NCI-H82 (cell line): Measurements from ENCODE around the gene GZMM.

Source experiments
- DNase-seq: peaks from one replicate; lab custom pipeline; 2025; lab: John Stamatoyannopoulos, UW

GZMM gene

GRCh38 chr19:543910-544608 lies at the start of gene GZMM:
TSS of gene GZMM (plus strand) at chr19:544053. CDS start at chr19:544072, 19 bp downstream.
- no peak for DNase-seq

GRCh38 chr19:494171-495080 lies 49.4 kb upstream of the GZMM start:
- DNase-seq, result no peak

GRCh38 chr19:495081-495401 lies 48.8 kb upstream of the GZMM start:
- DNase-seq, result no peak

DNA sequence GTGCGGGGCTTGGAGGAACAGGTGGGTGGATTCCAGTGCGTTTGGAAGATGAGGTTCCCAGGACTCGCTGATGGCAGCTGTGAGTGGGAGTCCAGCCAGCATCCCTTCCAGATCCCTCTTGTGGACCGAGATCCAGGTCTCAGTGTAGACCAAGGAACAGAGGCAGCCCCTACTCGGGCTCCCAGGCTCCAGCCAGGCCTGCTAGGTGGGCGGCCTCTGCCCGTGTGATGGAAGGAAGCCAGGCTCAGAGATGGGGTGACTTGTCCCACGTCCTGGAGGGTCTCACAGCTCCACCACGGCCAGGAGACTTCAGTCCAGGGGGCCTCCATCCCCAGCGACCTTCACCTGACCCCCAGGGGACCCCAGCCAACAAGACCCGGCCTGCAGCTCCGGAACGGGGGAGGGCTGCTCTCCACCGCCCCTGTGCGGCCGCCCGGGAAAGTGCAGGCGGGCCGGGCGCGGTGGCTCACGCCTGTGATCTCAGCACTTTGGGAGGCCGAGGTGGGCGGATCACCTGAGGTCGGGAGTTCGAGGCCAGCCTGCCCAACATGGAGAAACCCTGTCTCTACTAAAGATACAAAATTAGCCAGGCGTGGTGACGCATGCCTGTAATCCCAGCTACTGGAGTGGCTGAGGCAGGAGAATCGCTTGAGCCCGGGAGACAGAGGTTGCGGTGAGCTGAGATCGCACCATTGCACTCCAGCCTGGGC lies 48.3 kb upstream of the GZMM start:
- DNase-seq, result peak; percentile 66

GRCh38 chr19:496112-496665 lies 47.7 kb upstream of the GZMM start, which contains the start of gene MADCAM1:
TSS of gene MADCAM1 (plus strand) at chr19:496486. CDS start at chr19:496500, 14 bp downstream.
- DNase-seq, result no peak

GRCh38 chr19:496986-497385 lies 46.9 kb upstream of the GZMM start:
- no peak for DNase-seq

DNA sequence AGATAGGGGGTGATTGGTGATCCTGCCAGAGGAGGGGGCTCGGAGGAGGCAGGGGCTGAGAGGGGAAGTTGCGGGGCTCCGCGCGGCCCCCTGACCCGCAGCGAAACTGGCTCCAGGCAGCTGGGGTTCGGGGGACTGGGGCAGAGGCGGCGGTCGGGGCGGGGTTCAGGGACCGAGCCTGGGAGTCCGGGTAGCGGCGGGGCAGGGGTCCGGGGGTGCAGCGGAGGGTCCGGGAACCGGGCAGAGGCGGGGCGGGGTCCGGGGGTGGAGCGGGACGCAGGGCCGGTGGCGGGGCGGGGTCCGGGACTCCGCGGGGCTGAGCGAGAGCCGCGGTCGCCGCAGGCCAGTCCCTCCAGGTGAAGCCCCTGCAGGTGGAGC lies 46.4 kb upstream of the GZMM start:
- DNase-seq, result no peak

DNA sequence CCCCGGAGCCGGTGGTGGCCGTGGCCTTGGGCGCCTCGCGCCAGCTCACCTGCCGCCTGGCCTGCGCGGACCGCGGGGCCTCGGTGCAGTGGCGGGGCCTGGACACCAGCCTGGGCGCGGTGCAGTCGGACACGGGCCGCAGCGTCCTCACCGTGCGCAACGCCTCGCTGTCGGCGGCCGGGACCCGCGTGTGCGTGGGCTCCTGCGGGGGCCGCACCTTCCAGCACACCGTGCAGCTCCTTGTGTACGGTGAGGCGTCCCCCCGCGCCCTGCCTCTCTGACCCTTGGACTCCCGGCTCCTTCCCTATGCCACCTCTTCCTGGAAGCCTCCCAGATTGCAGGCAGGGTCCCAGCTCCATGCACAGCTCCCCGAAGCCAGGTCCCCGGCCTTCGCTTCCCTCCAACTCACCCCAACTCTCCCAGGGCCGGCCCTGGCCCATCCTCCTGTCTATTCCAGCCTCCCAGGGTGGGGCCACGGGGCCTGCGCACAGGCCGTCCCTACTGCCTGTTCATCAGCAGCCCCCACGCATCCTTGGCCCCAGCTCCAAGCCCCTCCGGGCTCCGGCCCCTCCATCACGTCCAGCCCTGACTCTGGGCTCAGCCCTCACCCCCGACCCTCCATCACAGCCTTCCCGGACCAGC lies 45.9 kb upstream of the GZMM start:
- DNase-seq, result no peak

- no peak for DNase-seq
Observed at GRCh38 chr19:498511-498891, 45.4 kb upstream of the GZMM start.

DNA sequence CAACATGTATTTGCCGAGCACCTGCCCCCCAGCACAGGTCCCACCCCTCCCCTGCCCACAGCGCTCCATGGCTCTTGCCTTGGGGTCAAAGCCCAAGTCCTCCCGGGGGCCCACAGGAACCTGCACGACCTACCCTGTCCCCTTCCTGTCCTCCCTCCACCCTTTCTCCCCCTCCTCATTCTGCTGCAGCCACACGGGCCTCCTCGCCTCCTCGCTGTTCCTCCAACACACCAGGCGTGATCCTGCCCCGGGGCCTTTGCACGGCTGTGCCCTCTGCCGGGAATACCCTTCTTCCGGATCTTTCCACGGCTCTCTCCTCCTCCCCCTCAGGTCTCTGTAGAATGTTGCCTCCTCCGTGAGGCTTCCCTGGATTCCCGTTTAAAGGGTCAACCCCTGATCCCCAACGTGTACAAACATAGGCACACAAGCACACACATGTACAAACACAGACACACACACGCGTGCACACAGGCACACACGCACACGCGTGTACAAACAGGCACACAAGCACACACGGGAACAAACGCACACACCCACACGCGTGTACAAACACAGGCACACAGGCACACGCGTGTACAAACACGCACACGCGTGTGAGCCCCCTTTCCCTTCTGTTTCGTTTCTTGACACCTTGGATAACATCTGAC lies 44.8 kb upstream of the GZMM start:
- DNase-seq, result no peak

DNA sequence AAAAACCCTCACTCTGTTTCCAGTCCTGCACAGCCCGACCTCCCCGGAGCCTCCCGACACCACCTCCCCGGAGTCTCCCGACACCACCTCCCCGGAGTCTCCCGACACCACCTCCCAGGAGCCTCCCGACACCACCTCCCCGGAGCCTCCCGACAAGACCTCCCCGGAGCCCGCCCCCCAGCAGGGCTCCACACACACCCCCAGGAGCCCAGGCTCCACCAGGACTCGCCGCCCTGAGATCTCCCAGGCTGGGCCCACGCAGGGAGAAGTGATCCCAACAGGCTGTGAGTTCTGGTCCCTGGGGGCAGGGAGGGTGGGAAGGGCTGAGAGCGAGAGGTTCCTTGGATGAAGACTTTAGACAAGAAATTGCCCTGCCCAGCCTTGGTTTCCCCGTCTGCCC lies 42.2 kb upstream of the GZMM start:
- DNase-seq, result no peak

DNA sequence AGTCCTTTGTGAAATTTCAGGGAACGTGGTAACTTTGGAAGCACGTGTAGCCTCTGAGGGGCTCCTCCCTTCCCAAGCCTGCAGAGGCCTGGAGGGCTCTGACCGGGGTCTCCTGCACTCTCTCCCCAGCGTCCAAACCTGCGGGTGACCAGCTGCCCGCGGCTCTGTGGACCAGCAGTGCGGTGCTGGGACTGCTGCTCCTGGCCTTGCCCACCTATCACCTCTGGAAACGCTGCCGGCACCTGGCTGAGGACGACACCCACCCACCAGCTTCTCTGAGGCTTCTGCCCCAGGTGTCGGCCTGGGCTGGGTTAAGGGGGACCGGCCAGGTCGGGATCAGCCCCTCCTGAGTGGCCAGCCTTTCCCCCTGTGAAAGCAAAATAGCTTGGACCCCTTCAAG lies 39.2 kb upstream of the GZMM start:
- DNase-seq, result no peak

GRCh38 chr19:506404-507285 lies 37.2 kb upstream of the GZMM start:
- DNase-seq, result peak; percentile 99

DNA sequence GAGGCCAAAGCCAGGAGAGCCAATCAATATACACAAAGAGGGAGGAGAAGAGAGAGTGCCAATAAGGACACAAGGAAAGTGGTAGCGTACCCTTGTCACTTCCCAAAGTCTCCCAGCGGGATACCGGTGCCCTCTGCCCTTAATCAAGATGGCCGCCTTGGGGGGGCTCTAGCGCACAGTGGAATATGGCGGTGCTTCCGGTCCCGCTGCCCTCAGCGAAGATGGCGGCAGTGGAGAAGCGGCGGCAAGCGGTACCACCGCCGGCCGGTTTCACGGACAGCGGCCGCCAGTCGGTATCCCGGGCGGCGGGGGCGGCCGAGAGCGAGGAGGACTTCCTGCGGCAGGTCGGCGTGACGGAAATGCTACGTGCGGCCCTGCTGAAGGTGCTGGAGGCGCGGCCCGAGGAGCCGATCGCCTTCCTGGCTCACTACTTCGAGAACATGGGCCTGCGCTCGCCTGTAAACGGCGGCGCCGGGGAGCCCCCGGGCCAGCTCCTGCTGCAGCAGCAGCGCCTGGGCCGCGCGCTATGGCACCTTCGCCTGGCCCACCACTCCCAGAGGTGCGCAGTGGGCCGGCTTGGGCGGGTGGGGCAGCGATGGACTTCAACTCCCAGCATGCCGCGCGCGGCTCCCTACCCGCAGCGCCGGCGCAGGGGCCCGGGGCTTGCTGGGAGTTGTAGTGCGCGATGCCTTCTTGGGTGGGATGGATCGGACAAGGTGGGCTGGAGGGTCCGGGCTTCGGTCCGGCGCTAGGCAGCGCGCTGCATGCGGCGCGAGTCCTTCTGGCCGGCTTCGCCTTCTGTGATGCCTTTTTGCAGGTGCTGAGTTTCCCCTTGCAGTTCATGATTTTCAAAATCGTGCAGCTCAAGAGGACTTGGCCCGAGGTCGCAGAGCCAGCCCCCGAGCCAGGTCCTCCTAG lies 36.3 kb upstream of the GZMM start, which contains the start of gene TPGS1:
TPGS1 (plus strand) TSS at position 212 of the 918 bp plus-strand sequence; CDS start at position 222, 10 bp downstream.
- peak; percentile 83 for DNase-seq

DNA sequence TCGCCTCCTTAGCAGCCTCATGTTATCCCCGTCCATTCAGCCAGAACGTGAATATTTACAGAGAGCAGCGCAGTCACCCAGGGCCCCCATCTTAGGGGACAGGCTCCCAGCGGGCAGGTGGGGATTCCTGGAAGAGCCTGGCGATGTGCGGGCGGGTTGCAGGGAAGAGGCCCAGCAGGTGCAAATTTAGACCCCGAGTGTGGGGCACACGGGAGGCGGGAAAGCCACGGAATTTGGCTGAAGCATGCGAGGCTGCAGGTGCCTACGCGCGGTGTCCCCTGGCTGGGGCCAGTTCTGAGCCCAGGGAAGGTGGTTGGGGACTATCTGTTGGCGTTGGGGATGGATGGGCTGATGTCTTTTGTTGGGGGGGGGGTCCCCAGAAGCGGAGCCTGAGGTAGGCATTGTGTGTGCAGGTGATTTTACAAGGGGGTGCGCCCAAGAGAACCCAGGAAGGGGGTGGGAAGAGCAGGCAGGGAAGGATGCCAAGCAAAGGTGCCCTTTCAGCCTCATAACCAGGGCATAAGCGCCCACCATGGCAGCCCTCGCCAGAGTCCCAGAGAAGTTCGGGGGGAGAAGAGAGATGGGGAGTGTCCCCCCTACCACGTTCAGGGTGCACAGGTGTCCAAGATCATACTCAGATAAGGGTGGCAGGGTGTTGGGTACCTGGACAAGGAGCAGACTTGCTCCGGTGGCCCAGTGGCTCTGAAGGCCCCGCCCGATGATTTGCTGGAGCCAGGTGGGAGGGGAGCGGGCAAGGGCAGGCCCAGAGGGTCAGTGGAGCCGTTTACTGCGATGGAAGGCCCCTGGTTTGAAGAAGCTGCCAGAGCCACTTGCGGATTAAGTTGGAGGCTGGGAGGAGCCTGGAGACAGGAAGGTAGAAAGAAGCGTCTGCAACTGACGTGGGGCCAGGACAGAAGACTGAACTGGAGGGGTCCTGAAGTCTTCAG lies 35.4 kb upstream of the GZMM start:
- no peak for DNase-seq

- DNase-seq, result peak; percentile 86
Observed at GRCh38 chr19:510606-511100, 33.2 kb upstream of the GZMM start.

DNA sequence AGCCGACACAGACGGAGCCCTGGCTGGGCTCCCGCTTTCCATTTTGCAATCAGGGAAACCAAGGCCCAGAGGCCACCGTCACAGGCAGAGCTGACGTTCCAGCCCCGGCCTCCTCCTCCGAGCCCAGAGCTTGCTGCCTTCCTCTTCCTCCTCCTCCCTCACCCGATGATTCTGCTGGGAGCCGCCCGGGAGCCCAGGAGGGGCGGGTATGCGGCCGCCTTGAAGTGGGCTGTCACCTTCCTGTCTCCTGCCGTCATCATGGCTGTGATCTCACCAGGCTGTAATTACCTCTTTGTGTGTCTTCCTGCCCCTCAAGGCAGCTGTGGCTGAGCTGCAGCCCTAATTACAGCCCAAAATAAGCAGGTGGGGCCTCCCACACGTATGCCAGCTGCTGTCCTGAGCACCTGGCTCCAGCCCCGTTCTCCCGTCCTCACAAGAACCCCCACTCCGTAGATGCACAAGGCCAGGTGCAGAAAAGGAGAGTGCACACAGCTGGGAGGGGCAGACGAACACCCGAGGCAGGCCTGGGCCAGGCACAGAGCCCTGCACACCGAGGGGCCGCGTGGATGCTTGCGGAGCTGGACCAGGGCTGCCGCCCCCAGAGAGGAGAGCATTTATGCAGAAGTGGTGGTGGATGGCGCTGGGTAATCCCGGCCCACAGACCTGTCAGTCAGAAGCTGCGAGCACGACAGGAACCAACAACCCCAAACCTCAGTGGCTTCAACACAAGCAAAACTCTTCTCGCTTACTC lies 32.6 kb upstream of the GZMM start:
- no peak for DNase-seq
